Thymus (tissue), 2 donors: ENCODE measurements around the gene GEMIN2. TPM values are rescaled to one million over a fixed set of nuclear protein-coding genes. Genes with fewer than 3 reads are reported as not detected.

ENCODE experiments used
- polyA plus RNA-seq: library from polyadenylated mRNA; stranded (reverse); fragments of 200-250 nt; gene quantifications from one replicate; pipeline ENCODE4 v1.2.3, GENCODE V29; 2013
- total RNA-seq: library from RNA; stranded (reverse); fragments of 120-200 nt; gene quantifications from one replicate; pipeline ENCODE4 v1.2.4, GENCODE V29; 2013
- donor health status: healthy.

GEMIN2 gene
- total and polyA plus RNA-seq, 2 donors = 18.2 to 29.8 TPM

Other genes starting within 250 kb of the GEMIN2 start
- gene SEC23A, start 11.1 kb upstream of the GEMIN2 start, total RNA-seq = 47.3 TPM
- gene SEC23A, start 11.1 kb upstream of the GEMIN2 start, polyA plus RNA-seq = 20.9 TPM
- 24.4 TPM for gene TRAPPC6B, start 56.0 kb downstream of the GEMIN2 start, total RNA-seq
- gene TRAPPC6B, start 56.0 kb downstream of the GEMIN2 start, polyA plus RNA-seq = 21.0 TPM
- 45.2 TPM for gene PNN, start 60.9 kb downstream of the GEMIN2 start, total RNA-seq
- gene PNN, start 60.9 kb downstream of the GEMIN2 start, polyA plus RNA-seq = 68.3 TPM
- 22.9 TPM for gene MIA2, start 119.6 kb downstream of the GEMIN2 start, total RNA-seq
- 41.2 TPM for gene MIA2, start 119.6 kb downstream of the GEMIN2 start, polyA plus RNA-seq